Endothelial cell (in vitro differentiated cells): ENCODE results near the gene ERBB3. TPM values are rescaled to one million over a fixed set of nuclear protein-coding genes. Genes with fewer than 3 reads are reported as not detected.

ENCODE experiments used
- DNase-seq: peaks from one replicate; pipeline ENCODE4 v3.0.0; 2021; ENCODE audit warnings: low spot score
- H3K27ac Mint-ChIP-seq: one replicate; pipeline ENCODE4 v1.8.0; 2021; ENCODE audit warnings: mixed read lengths, inconsistent platforms; ENCODE audit not compliant: unreplicated experiment
- H3K27me3 Mint-ChIP-seq: one replicate; pipeline ENCODE4 v1.8.0; 2021; ENCODE audit warnings: mild to moderate bottlenecking, moderate library complexity, mixed read lengths, inconsistent platforms; ENCODE audit not compliant: unreplicated experiment
- H3K36me3 Mint-ChIP-seq: one replicate; pipeline ENCODE4 v1.8.0; 2021; ENCODE audit warnings: mild to moderate bottlenecking, low read depth, mixed read lengths, inconsistent platforms; ENCODE audit not compliant: unreplicated experiment
- H3K4me1 Mint-ChIP-seq: one replicate; pipeline ENCODE4 v1.8.0; 2021; ENCODE audit warnings: mild to moderate bottlenecking, mixed read lengths, inconsistent platforms; ENCODE audit not compliant: unreplicated experiment
- H3K4me3 Mint-ChIP-seq: one replicate; pipeline ENCODE4 v1.8.0; 2021; ENCODE audit warnings: mild to moderate bottlenecking, mixed read lengths, inconsistent platforms; ENCODE audit not compliant: unreplicated experiment
- H3K9me3 Mint-ChIP-seq: one replicate; pipeline ENCODE4 v1.8.0; 2021; ENCODE audit warnings: mixed read lengths, inconsistent platforms; ENCODE audit not compliant: unreplicated experiment
- CTCF ChIP-seq: fragments of 200-600 bp; sonication (generic); IDR thresholded peaks from one replicate; pipeline ENCODE4 v1.5.0; 2021; ENCODE audit warnings: antibody characterized with exemption; ENCODE audit not compliant: unreplicated experiment
- total RNA-seq: library from RNA; stranded (reverse); fragmentation: NEBNext Ultra II Directional; extraction: Animal tissue kit (Norgen Biotek cat#: 25700); gene quantifications from one replicate; pipeline ENCODE4 v1.2.1, GENCODE V29; 2021; ENCODE audit not compliant: unreplicated experiment

Gene ERBB3
- total RNA-seq, 1 donor from 2014 or later = 4.2 TPM

- peaks cover 27% of the 10 kb centered on the region for H3K4me1 Mint-ChIP-seq
- no peak for DNase-seq
- H3K4me3 Mint-ChIP-seq = peak overlapping the region; percentile 100
- TF ChIP-seq CTCF = no peak
- peaks cover 5% of the 10 kb centered on the region for H3K27me3 Mint-ChIP-seq
- H3K27ac Mint-ChIP-seq = peak overlapping the region; percentile 78
- H3K36me3 Mint-ChIP-seq = peaks cover 11% of the 10 kb centered on the region
- H3K9me3 Mint-ChIP-seq = no peaks in the 10 kb centered on the region
Observed at GRCh38 chr12:56103066-56103711, 23.2 kb downstream of the ERBB3 start.

- Mint-ChIP-seq H3K27me3 (peaks cover 6% of the 10 kb centered on the region), H3K9me3 (no peaks in the 10 kb centered on the region), H3K27ac (peak overlapping the region; percentile 93), H3K36me3 (peaks cover 11% of the 10 kb centered on the region), H3K4me3 (peak overlapping the region; percentile 100), H3K4me1 (peaks cover 27% of the 10 kb centered on the region)
- DNase-seq = no peak
- TF ChIP-seq CTCF = no peak
Observed at GRCh38 chr12:56103823-56104108, 23.8 kb downstream of the ERBB3 start.

- Mint-ChIP-seq H3K4me1 (peaks cover 27% of the 10 kb centered on the region), H3K9me3 (no peaks in the 10 kb centered on the region), H3K27ac (peak within 1 kb of the TSS; percentile 93), H3K27me3 (peaks cover 6% of the 10 kb centered on the region), H3K36me3 (peaks cover 11% of the 10 kb centered on the region), H3K4me3 (peak within 1 kb of the TSS; percentile 100)
- peak; percentile 97 for DNase-seq
- no peak for TF ChIP-seq CTCF
Observed at GRCh38 chr12:56104109-56104814, 24.3 kb downstream of the ERBB3 start, which contains the start of gene PA2G4. Gene PA2G4 (plus strand): TSS chr12:56104559. CDS start chr12:56104738, 179 bp downstream.

- Mint-ChIP-seq H3K36me3 (peaks cover 13% of the 10 kb centered on the region), H3K27ac (peak overlapping the region; percentile 89), H3K4me1 (peaks cover 27% of the 10 kb centered on the region), H3K4me3 (peak overlapping the region; percentile 100), H3K9me3 (no peaks in the 10 kb centered on the region), H3K27me3 (peaks cover 6% of the 10 kb centered on the region)
- peak; percentile 36 for DNase-seq
- TF ChIP-seq CTCF = no peak
Observed at GRCh38 chr12:56104815-56105608, 25.0 kb downstream of the ERBB3 start.
